ENCODE results near the gene NAA15.
"Not testable (repeated sequence)": the region's sequence is repeated elsewhere in the genome, so short reads cannot be mapped to it uniquely, and the experiment has no call there.

DNA sequence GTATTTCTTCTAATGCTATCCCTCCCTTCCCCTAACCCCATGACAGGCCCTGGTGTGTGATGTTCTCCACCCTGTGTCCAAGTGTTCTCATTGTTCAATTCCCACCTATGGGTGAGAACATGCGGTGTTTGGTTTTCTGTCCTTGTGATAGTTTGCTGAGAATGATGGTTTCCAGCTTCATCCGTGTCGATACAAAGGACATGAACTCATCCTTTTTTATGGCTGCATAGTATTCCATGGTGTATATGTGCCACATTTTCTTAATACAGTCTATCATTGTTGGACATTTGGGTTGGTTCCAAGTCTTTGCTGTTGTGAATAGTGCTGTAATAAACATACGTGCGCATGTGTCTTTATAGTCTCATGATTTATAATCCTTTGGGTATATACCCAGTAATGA lies 163.2 kb downstream of the NAA15 start:
- TF ChIP-seq, protein P1, sequence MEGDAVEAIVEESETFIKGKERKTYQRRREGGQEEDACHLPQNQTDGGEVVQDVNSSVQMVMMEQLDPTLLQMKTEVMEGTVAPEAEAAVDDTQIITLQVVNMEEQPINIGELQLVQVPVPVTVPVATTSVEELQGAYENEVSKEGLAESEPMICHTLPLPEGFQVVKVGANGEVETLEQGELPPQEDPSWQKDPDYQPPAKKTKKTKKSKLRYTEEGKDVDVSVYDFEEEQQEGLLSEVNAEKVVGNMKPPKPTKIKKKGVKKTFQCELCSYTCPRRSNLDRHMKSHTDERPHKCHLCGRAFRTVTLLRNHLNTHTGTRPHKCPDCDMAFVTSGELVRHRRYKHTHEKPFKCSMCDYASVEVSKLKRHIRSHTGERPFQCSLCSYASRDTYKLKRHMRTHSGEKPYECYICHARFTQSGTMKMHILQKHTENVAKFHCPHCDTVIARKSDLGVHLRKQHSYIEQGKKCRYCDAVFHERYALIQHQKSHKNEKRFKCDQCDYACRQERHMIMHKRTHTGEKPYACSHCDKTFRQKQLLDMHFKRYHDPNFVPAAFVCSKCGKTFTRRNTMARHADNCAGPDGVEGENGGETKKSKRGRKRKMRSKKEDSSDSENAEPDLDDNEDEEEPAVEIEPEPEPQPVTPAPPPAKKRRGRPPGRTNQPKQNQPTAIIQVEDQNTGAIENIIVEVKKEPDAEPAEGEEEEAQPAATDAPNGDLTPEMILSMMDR (conservative IDR thresholded peaks at IDR 0.05; ENCODE audit: low read length) = not testable (repeated sequence)
- not testable (repeated sequence) for TF ChIP-seq EZH2phosphoT487 (IDR thresholded peaks at IDR 0.05; ENCODE audit: borderline replicate concordance)

All from Loucy (cell line).